DND-41 (cell line): ENCODE measurements around the gene OR4N2.
"Not testable (repeated sequence)": the region's sequence is repeated elsewhere in the genome, so short reads cannot be mapped to it uniquely, and the experiment has no call there.

Experiments used
- ATAC-seq: fragments of 200-7000 bp; cut with Tn5 transposase; 3 replicates; pipeline ENCODE4 v1.9.1; 2021; ENCODE audit warnings: low read depth; ENCODE audit not compliant: insufficient read depth
- DNase-seq: peaks from one replicate; pipeline ENCODE4 v3.0.0-alpha.2; 2020
- H2AFZ ChIP-seq: 2 replicates; pipeline ENCODE4 v1.6.0; 2012; ENCODE audit warnings: low read depth, low read length
- H3K27ac ChIP-seq: 2 replicates; pipeline ENCODE4 v1.5.1; 2012; ENCODE audit warnings: low read length, inconsistent platforms
- H3K27me3 ChIP-seq: fragments of 200-600 bp; sonication (generic); 2 replicates; pipeline ENCODE4 v1.6.0; 2012; ENCODE audit warnings: low read length, mild to moderate bottlenecking, inconsistent platforms; ENCODE audit not compliant: insufficient read depth, poor library complexity
- H3K36me3 ChIP-seq: 2 replicates; pipeline ENCODE4 v1.5.1; 2012; ENCODE audit warnings: low read length, inconsistent platforms; ENCODE audit not compliant: insufficient read depth
- H3K4me1 ChIP-seq: 2 replicates; pipeline ENCODE4 v1.5.1; 2012; ENCODE audit warnings: mild to moderate bottlenecking, low read length; ENCODE audit not compliant: insufficient read depth
- H3K4me2 ChIP-seq: 2 replicates; pipeline ENCODE4 v1.6.0; 2012; ENCODE audit warnings: mild to moderate bottlenecking, moderate library complexity, low read length, inconsistent platforms; ENCODE audit not compliant: insufficient read depth
- H3K4me3 ChIP-seq, 2 experiments: fragments of 200-600 bp in 1 of 2; shearing (Covaris generic) in 1 of 2; 2 replicates each; pipeline ENCODE4 v1.5.1; 2012 to 2016; ENCODE audit warnings: inconsistent platforms in 2 of 2, low read length in 2 of 2, mild to moderate bottlenecking in 2 of 2, low read depth in 1 of 2, moderate library complexity in 1 of 2
- H3K79me2 ChIP-seq: 2 replicates; pipeline ENCODE4 v1.6.0; 2012; ENCODE audit warnings: low read length, inconsistent platforms; ENCODE audit not compliant: insufficient read depth
- H3K9ac ChIP-seq: 2 replicates; pipeline ENCODE4 v1.6.0; 2012; ENCODE audit warnings: low read depth, mild to moderate bottlenecking, inconsistent platforms, low read length, moderate library complexity
- H3K9me3 ChIP-seq: 2 replicates; pipeline ENCODE4 v1.5.1; 2012; ENCODE audit warnings: low read length, moderate library complexity, mild to moderate bottlenecking, inconsistent platforms; ENCODE audit not compliant: insufficient read depth, severe bottlenecking
- H4K20me1 ChIP-seq: 2 replicates; pipeline ENCODE4 v1.6.0; 2012; ENCODE audit warnings: low read length; ENCODE audit not compliant: insufficient read depth
- CTCF ChIP-seq: IDR thresholded peaks from 2 replicates; pipeline ENCODE4 v1.5.1; 2012; ENCODE audit warnings: borderline replicate concordance, low read length, moderate library complexity, mild to moderate bottlenecking; ENCODE audit not compliant: poor library complexity, severe bottlenecking; ENCODE audit errors: extremely low read depth
- EZH2 ChIP-seq: IDR thresholded peaks from 3 replicates; pipeline ENCODE4 v1.6.1; 2012; ENCODE audit warnings: borderline replicate concordance, low read depth, mild to moderate bottlenecking, moderate library complexity, low read length, inconsistent platforms; ENCODE audit not compliant: severe bottlenecking

OR4N2 gene

GRCh38 chr14:19821016-19821415 lies 17.4 kb downstream of the OR4N2 start:
- H3K79me2 ChIP-seq, H3K27ac ChIP-seq, H3K9ac ChIP-seq, H4K20me1 ChIP-seq, H3K4me1 ChIP-seq, H2AFZ ChIP-seq, H3K27me3 ChIP-seq, H3K36me3 ChIP-seq, H3K9me3 ChIP-seq, H3K4me3 ChIP-seq, ATAC-seq, H3K4me2 ChIP-seq, DNase-seq: not testable (repeated sequence)

GRCh38 chr14:19823178-19823577 lies 19.6 kb downstream of the OR4N2 start:
- H3K9me3 ChIP-seq, result no peaks in the 10 kb centered on the region
- DNase-seq, result no peak
- H3K4me3 ChIP-seq, result no peak overlapping the region
- H3K4me2 ChIP-seq, result no peak overlapping the region
- H3K27ac ChIP-seq, result no peak overlapping the region
- no peaks in the 10 kb centered on the region for H3K27me3 ChIP-seq
- no peak for ATAC-seq
- no peak overlapping the region for H2AFZ ChIP-seq
- TF ChIP-seq CTCF, result no peak
- no peaks in the 10 kb centered on the region for H3K36me3 ChIP-seq
- H3K4me1 ChIP-seq, result no peaks in the 10 kb centered on the region
- H4K20me1 ChIP-seq, result no peaks in the 10 kb centered on the region
- no peaks in the 10 kb centered on the region for H3K79me2 ChIP-seq
- no peak overlapping the region for H3K9ac ChIP-seq

GRCh38 chr14:19823765-19824164 lies 20.2 kb downstream of the OR4N2 start:
- DNase-seq, result no peak
- Histone ChIP-seq H2AFZ (no peak overlapping the region), H3K79me2 (no peaks in the 10 kb centered on the region), H4K20me1 (no peaks in the 10 kb centered on the region), H3K4me2 (no peak overlapping the region), H3K36me3 (no peaks in the 10 kb centered on the region), H3K9me3 (no peaks in the 10 kb centered on the region), H3K4me1 (no peaks in the 10 kb centered on the region), H3K27ac (no peak overlapping the region), H3K27me3 (no peaks in the 10 kb centered on the region), H3K4me3 (no peak overlapping the region), H3K9ac (no peak overlapping the region)
- no peak for TF ChIP-seq CTCF
- no peak for TF ChIP-seq EZH2
- no peak for ATAC-seq

GRCh38 chr14:19827626-19828244 lies 24.2 kb downstream of the OR4N2 start:
- H3K79me2 ChIP-seq, H3K4me1 ChIP-seq, H3K4me3 ChIP-seq, H3K9ac ChIP-seq, H2AFZ ChIP-seq, H3K27me3 ChIP-seq, H3K4me2 ChIP-seq, H3K27ac ChIP-seq, H3K9me3 ChIP-seq, H3K36me3 ChIP-seq, H4K20me1 ChIP-seq, ATAC-seq, DNase-seq: not testable (repeated sequence)
